Right lobe of liver (tissue), 6 donors: ENCODE data around the gene APBA2. TPM values are rescaled to one million over a fixed set of nuclear protein-coding genes. Genes with fewer than 3 reads are reported as not detected.

ENCODE experiments used
- ATAC-seq, 4 donors: fragments of 200-7000 bp; cut with Tn5 transposase; one replicate each; pipeline ENCODE4 v1.9.1; 2020; ENCODE audit warnings: mild to moderate bottlenecking in 4 of 4, moderate library complexity in 4 of 4
- DNase-seq, 3 donors: peaks; one replicate each; pipeline ENCODE4 v3.0.0-alpha.2; 2020
- H3K27ac ChIP-seq, 3 donors: fragments of 200-600 bp; one replicate each; pipeline ENCODE4 v1.8.0; 2022
- H3K27me3 ChIP-seq, 2 donors: fragments of 200-600 bp; one replicate each; pipeline ENCODE4 v1.8.0; 2022
- H3K36me3 ChIP-seq, 4 donors: fragments of 200-600 bp; sonication (generic) in 1 of 4; one replicate each; pipeline versions ENCODE4 v1.5.1 to v1.8.0; 2017 to 2022; ENCODE audit warnings: control low read depth in 1 of 4
- H3K4me1 ChIP-seq, 4 donors: fragments of 200-600 bp; sonication (generic) in 1 of 4; one replicate each; pipeline versions ENCODE4 v1.5.1 to v1.8.0; 2017 to 2022; ENCODE audit warnings: control low read depth in 1 of 4
- H3K4me3 ChIP-seq, 3 donors: fragments of 200-600 bp; one replicate each; pipeline ENCODE4 v1.8.0; 2022
- H3K9me3 ChIP-seq, 4 donors: fragments of 200-600 bp; sonication (generic) in 1 of 4; one replicate each; pipeline versions ENCODE4 v1.5.1 to v1.8.0; 2017 to 2022; ENCODE audit warnings: control low read depth in 1 of 4
- CTCF ChIP-seq, 4 donors: fragments of 200-600 bp in 3 of 4; fragments of 450-650 bp in 1 of 4; IDR thresholded peaks; one replicate each; pipeline versions ENCODE4 v1.5.1 to v1.8.0; 2016 to 2022; ENCODE audit warnings: antibody characterized with exemption in 4 of 4, mild to moderate bottlenecking in 2 of 4
- POLR2A ChIP-seq: fragments of 450-650 bp; IDR thresholded peaks from one replicate; pipeline ENCODE4 v1.6.1; 2017; ENCODE audit warnings: antibody characterized with exemption, mild to moderate bottlenecking
- WGBS: methylation state at CpG from one replicate; pipeline ENCODE4 v1.1.6; 2018; ENCODE audit warnings: low coverage, low lambda C conversion rate; ENCODE audit not compliant: insufficient coverage; ENCODE audit errors: missing lambda C conversion rate; 5-methylcytosine and 5-hydroxymethylcytosine counted together
- intact Hi-C, 2 donors: fragments of 100-400 bp; cut with DNase I; formaldehyde crosslinking; loops; one replicate each; pipeline versions ENCODE4 v1.11.2 to v1.14.1; 2022
- total RNA-seq, 6 experiments: library from RNA; depleted of rRNA in 2 of 6; stranded (reverse); fragments of >200 nt in 2 of 6; fragmentation: NEBNext Ultra II Directional in 3 of 6; extraction: Animal tissue kit (Norgen Biotek cat#: 25700) in 3 of 6; gene quantifications; one replicate each; pipeline versions ENCODE4 v1.1.0 to v1.2.4, GENCODE V29; 2016 to 2023
- donor health status: DM: no; HTN: yes; CAD: no.
- donor health status: DM: no; HTN: no; CAD: no.
- donor health status: DM: no; HTN: no; CAD: no.
- donor health status: DM: no; HTN: yes; CAD: no.
- donor health status: DM: no; HTN: yes; CAD: no.

The APBA2 gene
- total RNA-seq, 6 experiments from 2014 or later: 0.51 to 0.75 (median 0.69) TPM

GRCh38 chr15:28881600-28881999 is 4.2 kb upstream of the APBA2 start:
- TF ChIP-seq POLR2A (no peak), CTCF (IDR thresholded peaks at IDR 0.05) (no peak)
- H3K27ac ChIP-seq: no peak overlapping the region

GRCh38 chr15:28884151-28884940 is 1.4 kb upstream of the APBA2 start:
- peak in 1 of 3 donors; percentile 32 for DNase-seq
- 64% methylated on average over 3 of the region's 11 CpGs for WGBS
- TF ChIP-seq POLR2A: no peak
- no peak for TF ChIP-seq CTCF (IDR thresholded peaks at IDR 0.05)
- ATAC-seq: no peak
- Histone ChIP-seq H3K9me3 (no peaks in the 10 kb centered on the region), H3K27ac (no peak overlapping the region), H3K36me3 (no peaks in the 10 kb centered on the region), H3K27me3 (no peaks in the 10 kb centered on the region), H3K4me3 (no peak overlapping the region), H3K4me1 (no peaks in the 10 kb centered on the region)
- intact Hi-C loops: no loop called here

More at GRCh38 chr15:28881600-28881999, 4.2 kb upstream of the APBA2 start:
- Histone ChIP-seq H3K4me3 (no peak overlapping the region), H3K36me3 (no peaks in the 10 kb centered on the region), H3K4me1 (no peaks in the 10 kb centered on the region), H3K27me3 (no peaks in the 10 kb centered on the region), H3K9me3 (no peaks in the 10 kb centered on the region)
- WGBS: 80% methylated on average over 1 of the region's 1 CpG
- DNase-seq (no peak), ATAC-seq (no peak)
- intact Hi-C loops: no loop called here

- Histone ChIP-seq H3K36me3 (no peaks in the 10 kb centered on the region), H3K4me3 (peak overlapping the region in 2 of 3 donors; percentile 9 to 47), H3K4me1 (no peaks in the 10 kb centered on the region), H3K27ac (no peak overlapping the region), H3K27me3 (no peaks in the 10 kb centered on the region), H3K9me3 (no peaks in the 10 kb centered on the region)
- ATAC-seq: no peak
- TF ChIP-seq CTCF (IDR thresholded peaks at IDR 0.05) (no peak), POLR2A (no peak)
- intact Hi-C loops: no loop called here
- DNase-seq: peak in 1 of 3 donors; percentile 48
- WGBS: 13% methylated on average over 6 of the region's 31 CpGs
Observed at GRCh38 chr15:28885128-28885629, 595 bp upstream of the APBA2 start.

- Histone ChIP-seq H3K27ac (no peak overlapping the region), H3K9me3 (no peaks in the 10 kb centered on the region), H3K4me1 (no peaks in the 10 kb centered on the region), H3K27me3 (no peaks in the 10 kb centered on the region), H3K36me3 (no peaks in the 10 kb centered on the region), H3K4me3 (peak overlapping the region in 1 of 3 donors; percentile 47)
- no peak for ATAC-seq
- TF ChIP-seq CTCF (IDR thresholded peaks at IDR 0.05) (no peak), POLR2A (no peak)
- peak in 1 of 3 donors; percentile 45 for DNase-seq
- intact Hi-C loops: no loop called here
- whole genome bisulfite sequencing: 19% methylated on average over 28 of the region's 61 CpGs
Observed at GRCh38 chr15:28886431-28887338, 911 bp downstream of the APBA2 start.
